ENCODE measurements around the gene SETD3.
A peak's percentile ranks its signal among the peaks of the same experiment; 100 is the strongest.

SETD3 gene

GRCh38 chr14:99420711-99421110 lies 59.9 kb downstream of the SETD3 start:
- DNase-seq, result no peak

GRCh38 chr14:99419905-99420304 lies 60.8 kb downstream of the SETD3 start:
- DNase-seq, result no peak

DNA sequence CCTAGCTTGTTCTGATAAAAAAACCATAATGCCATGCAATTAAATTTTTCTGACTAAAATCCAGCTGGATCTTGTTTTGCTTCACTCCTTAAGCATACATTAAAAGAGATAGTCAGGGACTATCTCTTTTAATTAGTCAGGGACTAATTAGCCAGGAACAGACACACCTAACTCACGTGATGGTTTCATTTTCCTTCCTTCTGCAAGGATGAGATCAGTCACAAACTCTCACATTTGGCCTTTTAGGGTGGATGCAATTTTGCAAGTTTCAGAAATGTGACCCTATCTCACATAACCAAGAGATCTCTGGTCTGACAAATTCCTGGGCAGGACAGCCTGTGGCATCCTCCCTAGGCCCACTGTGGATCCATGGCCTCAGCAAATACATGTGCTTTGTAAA lies 62.4 kb downstream of the SETD3 start:
- no peak for DNase-seq

DNA sequence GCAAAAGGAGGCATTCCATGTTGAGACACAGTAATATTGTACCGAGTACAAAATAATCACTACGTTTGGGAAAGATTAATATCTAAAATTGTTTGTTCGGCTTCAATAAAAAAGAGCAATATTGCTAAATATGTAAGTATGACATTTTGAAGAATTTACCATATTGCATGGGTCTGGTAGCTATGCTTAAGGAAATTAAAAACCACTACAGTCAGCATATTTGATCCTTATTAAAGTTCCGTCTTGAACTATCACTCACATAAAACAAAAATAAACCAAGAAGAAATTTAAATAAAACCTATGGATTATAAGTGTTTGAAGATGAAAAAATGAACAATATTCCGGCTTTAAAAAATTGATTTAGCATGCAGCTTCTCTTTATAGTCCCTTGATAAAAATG lies 63.8 kb downstream of the SETD3 start:
- DNase-seq, result no peak

DNA sequence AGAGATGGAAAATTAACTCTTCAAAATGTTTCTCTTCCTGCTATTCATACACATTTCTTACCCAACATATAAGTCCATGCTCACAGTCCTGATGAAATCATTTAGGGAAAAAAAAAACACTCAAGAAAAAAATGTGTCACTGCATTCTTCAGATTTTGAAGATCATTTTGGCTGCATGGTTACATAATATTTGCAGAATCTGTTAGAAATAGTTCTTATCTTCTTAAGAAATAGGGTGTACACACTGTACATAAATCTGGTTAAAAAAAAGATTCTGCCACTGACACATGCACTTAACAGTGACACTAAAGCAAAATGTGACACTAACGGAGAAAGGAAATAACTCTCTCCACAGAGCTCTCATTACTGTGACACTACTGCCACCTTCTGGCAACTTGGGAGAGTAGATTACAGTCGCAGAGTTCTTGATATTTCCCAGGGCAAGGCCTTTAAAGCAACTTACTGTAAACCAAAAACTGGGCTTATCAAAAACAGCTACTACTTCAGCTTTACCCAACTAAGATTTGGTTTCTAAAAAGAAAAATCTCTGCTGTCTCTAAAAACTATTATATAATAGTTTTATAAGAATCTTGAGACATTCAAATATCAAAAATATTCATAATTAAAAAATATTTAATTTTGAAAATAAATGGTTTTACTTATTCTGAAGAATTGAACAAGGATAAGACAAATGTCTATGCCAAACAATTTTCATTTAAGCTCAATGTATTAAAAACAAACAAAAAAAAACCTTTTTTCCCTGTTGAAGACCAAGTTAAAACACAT lies 65.0 kb downstream of the SETD3 start:
- DNase-seq, result peak; percentile 21 to 77

- DNase-seq, result no peak
These were observed 66.7 kb downstream of the SETD3 start for GRCh38 chr14:99413911-99414310.

DNA sequence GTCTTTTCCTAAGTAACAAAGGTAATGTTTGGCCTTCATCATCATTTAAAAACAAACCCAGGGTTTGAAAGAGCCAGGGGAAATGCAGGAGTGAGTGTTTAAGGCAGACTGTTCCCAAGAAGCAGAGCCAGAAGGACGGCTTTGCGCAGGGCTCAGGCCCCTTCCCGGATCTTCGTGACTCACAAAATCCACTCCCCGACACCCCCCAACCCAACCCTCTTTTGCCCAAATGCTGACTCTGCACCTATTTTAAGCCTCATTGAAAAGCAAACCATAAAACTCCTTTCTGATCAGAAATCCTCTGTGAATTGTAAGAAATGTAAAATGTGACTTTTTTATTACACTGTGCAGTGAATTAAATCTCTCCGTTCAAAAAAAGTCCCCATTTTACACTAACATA lies 67.5 kb downstream of the SETD3 start:
- DNase-seq, result no peak

GRCh38 chr14:99412117-99413061 lies 68.3 kb downstream of the SETD3 start:
- no peak for DNase-seq

DNA sequence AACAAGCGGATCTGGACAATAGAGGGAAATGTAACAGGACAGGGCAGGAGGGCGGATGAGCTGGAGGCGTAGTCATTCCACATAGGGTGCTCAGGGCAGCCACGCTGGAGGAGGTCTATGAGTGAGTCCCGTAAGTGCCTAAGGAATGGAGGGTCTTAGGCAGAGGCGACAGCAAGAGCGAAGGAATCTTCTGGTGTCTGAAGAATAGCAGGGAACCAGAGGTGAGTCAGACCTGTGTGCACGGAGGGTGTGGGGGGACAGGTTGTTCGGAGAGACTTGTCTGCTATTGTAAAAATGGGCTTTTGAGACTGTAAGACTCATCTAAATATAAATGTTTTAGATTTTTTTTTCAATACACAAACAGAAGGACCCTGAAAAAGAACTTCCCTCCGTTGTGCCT lies 70.6 kb downstream of the SETD3 start:
- DNase-seq, result no peak

GRCh38 chr14:99408971-99409289 lies 71.7 kb downstream of the SETD3 start:
- no peak for DNase-seq

GRCh38 chr14:99408286-99408970 lies 72.2 kb downstream of the SETD3 start:
- DNase-seq, result no peak

GRCh38 chr14:99407416-99407815 lies 73.2 kb downstream of the SETD3 start:
- DNase-seq, result no peak

- DNase-seq, result no peak
These were observed 77.7 kb downstream of the SETD3 start for GRCh38 chr14:99402950-99403349.

GRCh38 chr14:99402285-99402648 lies 78.4 kb downstream of the SETD3 start:
- no peak for DNase-seq

DNA sequence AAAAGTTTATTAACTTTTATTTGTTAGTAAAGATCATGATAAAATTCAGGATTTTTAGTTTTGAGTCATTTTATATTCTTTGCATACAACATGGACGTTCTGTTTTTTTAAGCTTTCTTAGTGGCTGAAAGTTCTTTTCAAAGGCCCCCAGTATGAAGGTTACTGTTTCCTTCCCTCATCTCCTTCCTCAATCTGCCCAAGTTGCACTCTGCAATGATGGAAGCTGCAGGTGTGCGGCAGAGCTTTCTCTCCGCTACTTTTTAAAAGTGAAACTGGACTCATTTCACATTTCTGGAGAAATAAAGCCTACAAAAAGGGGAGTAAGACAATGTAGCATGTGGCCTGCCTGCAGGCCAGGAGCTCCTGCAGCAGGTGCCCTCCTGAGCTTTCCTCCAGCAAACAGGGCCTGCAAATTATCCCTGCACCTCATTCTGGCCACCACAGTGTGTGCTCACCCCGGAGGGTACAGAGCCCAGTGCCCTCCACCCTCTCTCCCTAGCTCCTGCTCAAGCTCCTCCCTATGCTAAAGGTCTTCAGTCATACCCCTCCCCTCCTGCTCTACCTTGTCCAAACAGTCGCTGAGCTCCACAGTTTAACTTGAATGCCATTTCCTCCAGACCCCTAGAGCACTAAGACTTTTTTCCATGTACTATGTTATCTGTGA lies 78.9 kb downstream of the SETD3 start:
- DNase-seq, result no peak

DNA sequence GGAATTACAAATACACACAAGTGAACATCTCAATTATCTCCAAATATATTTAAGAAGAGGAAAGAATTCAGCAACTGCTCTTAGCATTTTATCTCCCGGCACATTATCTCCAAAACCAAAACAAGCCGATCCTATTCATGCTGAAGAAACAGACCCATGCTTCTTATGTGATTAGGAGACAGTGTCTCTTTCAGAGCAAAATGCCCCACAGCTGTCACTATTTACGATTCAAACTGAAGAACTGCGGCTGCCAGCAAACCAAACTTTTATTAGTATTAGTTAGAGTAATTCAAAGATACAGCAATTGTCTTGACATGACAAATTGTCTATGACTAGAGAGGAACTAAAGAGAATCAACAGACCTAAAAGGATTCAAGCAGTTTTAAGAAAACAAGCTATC lies 79.4 kb downstream of the SETD3 start:
- no peak for DNase-seq

DNA sequence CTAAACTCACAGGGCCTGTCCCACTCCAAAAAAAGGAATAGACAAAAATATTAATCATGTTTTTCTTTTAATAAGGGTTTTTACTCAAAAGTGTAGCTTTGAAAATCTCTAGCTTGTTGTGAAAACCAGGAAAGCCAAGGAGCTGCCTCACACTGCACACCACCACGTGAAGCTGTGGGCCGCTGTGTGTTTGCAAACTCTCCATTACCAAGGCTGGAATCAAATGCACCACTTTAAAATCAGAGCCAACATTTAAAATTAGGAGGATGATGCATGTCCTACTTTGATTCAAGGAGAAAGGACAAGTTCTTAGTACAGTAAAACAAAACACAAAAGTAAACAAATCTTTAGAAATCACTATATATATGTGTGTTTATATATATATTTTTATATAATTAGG lies 83.0 kb downstream of the SETD3 start:
- no peak for DNase-seq

DNA sequence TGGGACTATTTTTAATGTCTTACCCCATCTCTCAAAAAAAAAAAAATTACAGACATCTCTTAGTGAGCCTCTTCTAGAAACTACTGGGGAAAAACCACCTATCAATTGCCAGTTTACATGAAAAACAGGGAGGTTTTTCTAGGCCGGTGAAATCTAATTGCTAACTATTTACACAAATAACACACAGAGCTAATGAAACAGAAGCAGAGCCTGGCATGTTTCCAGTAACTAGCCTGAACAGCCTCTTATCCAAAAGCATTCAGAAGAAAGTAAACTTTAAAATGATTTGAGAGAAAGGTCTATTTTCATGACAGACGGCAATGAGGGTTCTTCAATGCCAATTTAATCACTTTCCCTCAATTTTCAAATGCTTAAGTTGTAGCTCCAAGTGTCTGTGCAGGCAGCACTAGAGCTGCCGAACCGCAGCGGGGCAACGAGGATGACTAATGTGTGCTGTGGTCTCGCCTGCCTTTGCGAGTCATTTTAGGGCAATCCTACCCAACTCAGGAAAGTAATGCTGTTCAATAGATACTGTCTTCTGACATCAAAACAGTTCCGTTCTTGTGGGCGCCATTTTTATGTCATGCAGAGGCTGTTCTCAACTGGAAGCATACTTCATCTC lies 84.6 kb downstream of the SETD3 start:
- no peak for DNase-seq

- DNase-seq, result no peak
These were observed 86.0 kb downstream of the SETD3 start for GRCh38 chr14:99394602-99395156.

DNA sequence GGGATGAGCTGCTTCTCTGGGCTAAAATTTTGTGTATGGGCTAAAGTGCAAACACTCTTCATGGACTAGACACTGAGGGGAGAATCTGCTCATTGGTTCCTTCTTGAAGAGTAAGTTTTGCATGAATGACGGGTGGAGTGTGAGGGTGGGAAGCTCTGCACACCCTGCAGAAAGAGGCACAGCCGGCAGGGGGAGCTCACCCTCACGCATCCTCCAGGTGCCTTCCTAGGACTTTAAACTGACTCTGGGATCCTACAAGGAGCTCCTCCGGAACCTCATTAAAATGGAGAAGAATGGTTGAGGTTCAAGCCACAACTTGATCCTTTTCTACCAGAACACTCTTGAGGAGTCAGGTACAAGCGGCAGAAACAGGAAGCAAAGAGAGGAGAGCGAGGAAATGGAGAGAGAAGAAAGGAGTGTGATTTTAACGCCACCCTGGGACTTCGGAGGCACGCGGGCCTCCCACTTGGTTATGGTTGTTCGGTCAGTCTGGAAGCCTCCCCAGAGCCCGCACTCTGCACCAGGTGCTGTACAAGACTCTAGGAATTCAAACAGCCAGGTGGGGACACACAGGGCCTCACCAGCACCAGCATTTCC lies 87.5 kb downstream of the SETD3 start:
- DNase-seq, result peak in 1 of 2 experiments; percentile 24

GRCh38 chr14:99391671-99392070 lies 89.0 kb downstream of the SETD3 start:
- no peak for DNase-seq
